HepG2 (cell line): Measurements from ENCODE around the gene USP2. TPM values are rescaled to one million over a fixed set of nuclear protein-coding genes. Genes with fewer than 3 reads are reported as not detected.

Experiments
- ASH2L ChIP-seq: fragments of 300-600, 200-600 bp; sonication (generic); IDR thresholded peaks from 2 replicates; pipeline ENCODE4 v1.7.0; 2017; ENCODE audit warnings: low read depth, mild to moderate bottlenecking, moderate library complexity, mixed read lengths, low read length; ENCODE audit not compliant: insufficient read length
- CAMTA2 ChIP-seq: sonication (generic); formaldehyde crosslinking; IDR thresholded peaks from 2 replicates; pipeline ENCODE4 v1.4.0; 2020; ENCODE audit warnings: mild to moderate bottlenecking, missing genetic modification reagents, borderline replicate concordance
- FOXA1 ChIP-seq, 2 experiments: fragments of 450-650 bp in 1 of 2; sonication (generic) in 1 of 2; formaldehyde crosslinking in 1 of 2; IDR thresholded peaks; 2 replicates each; pipeline versions ENCODE4 v1.4.0 to v1.6.1; 2016 to 2020; ENCODE audit warnings: missing genetic modification reagents in 1 of 2
- FOXC1 ChIP-seq: sonication (generic); formaldehyde crosslinking; IDR thresholded peaks from 2 replicates; pipeline ENCODE4 v1.8.0; 2022; ENCODE audit warnings: mild to moderate bottlenecking, missing genetic modification reagents, borderline replicate concordance
- KDM5A ChIP-seq: fragments of 200-600 bp; sonication (generic); IDR thresholded peaks from 2 replicates; pipeline ENCODE4 v1.7.0; 2018; ENCODE audit warnings: antibody characterized with exemption, mild to moderate bottlenecking, low read length, borderline replicate concordance
- MAF1 ChIP-seq: sonication (generic); formaldehyde crosslinking; IDR thresholded peaks from 2 replicates; pipeline ENCODE4 v1.5.0; 2020; ENCODE audit warnings: missing genetic modification reagents, borderline replicate concordance
- MED8 ChIP-seq: sonication (generic); formaldehyde crosslinking; IDR thresholded peaks from 2 replicates; pipeline ENCODE4 v1.8.1; 2023; ENCODE audit warnings: mild to moderate bottlenecking, missing genetic modification reagents; ENCODE audit not compliant: insufficient replicate concordance
- PTBP1 ChIP-seq: fragments of 200-400 bp; formaldehyde crosslinking; IDR thresholded peaks from 2 replicates; pipeline ENCODE4 v1.6.1; 2018; ENCODE audit warnings: low read length, low read depth; ENCODE audit not compliant: poor library complexity, severe bottlenecking
- ZBTB38 ChIP-seq: sonication (generic); formaldehyde crosslinking; IDR thresholded peaks from 2 replicates; pipeline ENCODE4 v1.5.1; 2020; ENCODE audit warnings: mild to moderate bottlenecking, missing genetic modification reagents
- ZNF235 ChIP-seq: sonication (generic); formaldehyde crosslinking; IDR thresholded peaks from 2 replicates; pipeline ENCODE4 v1.8.1; 2023; ENCODE audit warnings: mild to moderate bottlenecking, missing genetic modification reagents, borderline replicate concordance
- ZNF33A ChIP-seq: sonication (generic); formaldehyde crosslinking; IDR thresholded peaks from 2 replicates; pipeline ENCODE4 v1.5.1; 2020; ENCODE audit warnings: missing genetic modification reagents, mild to moderate bottlenecking, moderate library complexity, borderline replicate concordance
- ZNF678 ChIP-seq: sonication (generic); formaldehyde crosslinking; IDR thresholded peaks from 2 replicates; pipeline ENCODE4 v1.4.0; 2020; ENCODE audit warnings: mild to moderate bottlenecking, missing genetic modification reagents
- ZNF772 ChIP-seq: sonication (generic); formaldehyde crosslinking; IDR thresholded peaks from 2 replicates; pipeline ENCODE4 v1.5.0; 2020; ENCODE audit warnings: mild to moderate bottlenecking, missing genetic modification reagents
- ZSCAN31 ChIP-seq: sonication (generic); formaldehyde crosslinking; IDR thresholded peaks from 2 replicates; pipeline ENCODE4 v1.5.0; 2020; ENCODE audit warnings: low read depth, mild to moderate bottlenecking, missing genetic modification reagents
- polyA plus RNA-seq, 8 experiments: library from polyadenylated mRNA; depleted of rRNA in 3 of 8; stranded (reverse) in 7 of 8; unstranded in 1 of 8; fragments of >200 nt; fragmentation: Illumina TruSeq in 4 of 8; extraction: Trizol in 4 of 8; gene quantifications; 2 replicates each; pipeline versions ENCODE4 v1.2.1 to v1.2.3, GENCODE V29; 2011 to 2016; ENCODE audit warnings: low read depth in 4 of 8, missing spikeins in 1 of 8, mixed read lengths in 1 of 8; ENCODE audit not compliant: insufficient read depth in 1 of 8
- total RNA-seq, 5 experiments: library from RNA; depleted of rRNA; stranded (reverse); fragments of >200 nt; fragmentation: Illumina TruSeq; extraction: Trizol; gene quantifications; 2 replicates each; pipeline ENCODE4 v1.2.3, GENCODE V29; 2016; ENCODE audit warnings: low read depth in 1 of 5
- TF ChIP-seq, protein P1 (sequence below): sonication (generic); formaldehyde crosslinking; IDR thresholded peaks from 2 replicates; pipeline ENCODE4 v1.9.0; 2021; ENCODE audit warnings: missing genetic modification reagents, borderline replicate concordance
- TF ChIP-seq, protein P2 (sequence below): sonication (generic); formaldehyde crosslinking; IDR thresholded peaks from 2 replicates; pipeline ENCODE4 v1.4.0; 2020; ENCODE audit warnings: missing genetic modification reagents, borderline replicate concordance
- TF ChIP-seq, protein P3 (sequence below): sonication (generic); formaldehyde crosslinking; IDR thresholded peaks from 2 replicates; pipeline ENCODE4 v1.4.0; 2020; ENCODE audit warnings: mild to moderate bottlenecking, low read depth, missing genetic modification reagents
- TF ChIP-seq, protein P4 (sequence below): sonication (generic); formaldehyde crosslinking; IDR thresholded peaks from 2 replicates; pipeline ENCODE4 v1.4.0; 2020; ENCODE audit warnings: missing genetic modification reagents

The USP2 gene
- total and polyA plus RNA-seq, 2 of the 13 experiments (the other 11 are each of a cell fraction or from before 2014, with no cell fraction given), result 2.5 to 6.0 TPM

DNA sequence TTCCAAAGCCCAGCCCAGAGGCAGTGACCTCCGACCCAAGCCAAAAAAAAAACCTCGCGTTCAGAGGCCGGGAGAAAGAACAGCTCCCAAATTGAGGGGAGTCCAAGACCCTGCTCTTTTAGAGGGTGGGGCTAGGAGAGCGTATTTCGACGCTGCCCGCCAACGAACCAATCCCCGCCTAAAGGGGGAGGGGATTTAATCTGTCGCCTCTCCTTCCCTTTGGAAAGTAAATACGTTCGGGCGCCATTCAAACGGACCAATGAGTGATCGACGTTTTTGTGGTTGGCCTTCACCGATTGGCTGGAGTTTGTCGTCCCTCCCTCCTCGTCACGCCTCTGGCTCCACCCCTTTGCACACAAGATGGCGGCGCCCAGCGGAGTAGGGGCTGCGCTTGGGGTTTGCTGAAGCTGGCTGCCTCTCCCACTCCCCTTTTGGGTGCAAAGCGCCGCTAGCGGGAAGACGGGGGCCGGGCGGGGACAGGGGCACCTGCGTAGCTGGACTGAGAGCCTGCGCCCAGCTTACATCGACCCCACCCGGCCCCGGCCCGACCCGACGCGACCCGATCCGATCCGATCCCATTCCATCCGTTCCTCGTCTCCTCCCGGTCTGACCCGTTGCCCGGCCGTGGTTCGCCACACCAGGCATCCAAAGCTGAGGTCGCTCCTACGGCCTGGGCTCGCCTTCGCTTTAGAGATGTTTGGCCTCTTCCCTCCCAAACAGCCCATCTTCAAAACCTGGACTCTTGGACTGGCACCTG, 47.1 kb downstream of the USP2 start, which contains the start of gene RNF26 (continued):
- TF ChIP-seq CAMTA2 (CRISPR knock-in tag) (no peak), ZNF235 (no peak), ZBTB38 (CRISPR knock-in tag) (no peak), MAF1 (no peak), ZNF33A (CRISPR knock-in tag) (no peak), ZSCAN31 (CRISPR knock-in tag) (0 out of 2 replicates have a peak, but pooled peaks have one; percentile 35), ZNF772 (0 out of 2 replicates have a peak, but pooled peaks have one; percentile 35), ASH2L (peak; percentile 90), FOXA1 (IDR thresholded peaks at IDR 0.05) (no peak), FOXA1 (CRISPR knock-in tag; IDR thresholded peaks at IDR 0.05) (peak; percentile 90), KDM5A (peak; percentile 95), FOXC1 (CRISPR knock-in tag) (no peak), ZNF678 (CRISPR knock-in tag) (no peak), MED8 (CRISPR knock-in tag) (no peak), PTBP1 (no peak)
- TF ChIP-seq, protein P1, sequence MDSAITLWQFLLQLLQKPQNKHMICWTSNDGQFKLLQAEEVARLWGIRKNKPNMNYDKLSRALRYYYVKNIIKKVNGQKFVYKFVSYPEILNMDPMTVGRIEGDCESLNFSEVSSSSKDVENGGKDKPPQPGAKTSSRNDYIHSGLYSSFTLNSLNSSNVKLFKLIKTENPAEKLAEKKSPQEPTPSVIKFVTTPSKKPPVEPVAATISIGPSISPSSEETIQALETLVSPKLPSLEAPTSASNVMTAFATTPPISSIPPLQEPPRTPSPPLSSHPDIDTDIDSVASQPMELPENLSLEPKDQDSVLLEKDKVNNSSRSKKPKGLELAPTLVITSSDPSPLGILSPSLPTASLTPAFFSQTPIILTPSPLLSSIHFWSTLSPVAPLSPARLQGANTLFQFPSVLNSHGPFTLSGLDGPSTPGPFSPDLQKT (CRISPR knock-in tag), result no peak
- TF ChIP-seq, protein P2, sequence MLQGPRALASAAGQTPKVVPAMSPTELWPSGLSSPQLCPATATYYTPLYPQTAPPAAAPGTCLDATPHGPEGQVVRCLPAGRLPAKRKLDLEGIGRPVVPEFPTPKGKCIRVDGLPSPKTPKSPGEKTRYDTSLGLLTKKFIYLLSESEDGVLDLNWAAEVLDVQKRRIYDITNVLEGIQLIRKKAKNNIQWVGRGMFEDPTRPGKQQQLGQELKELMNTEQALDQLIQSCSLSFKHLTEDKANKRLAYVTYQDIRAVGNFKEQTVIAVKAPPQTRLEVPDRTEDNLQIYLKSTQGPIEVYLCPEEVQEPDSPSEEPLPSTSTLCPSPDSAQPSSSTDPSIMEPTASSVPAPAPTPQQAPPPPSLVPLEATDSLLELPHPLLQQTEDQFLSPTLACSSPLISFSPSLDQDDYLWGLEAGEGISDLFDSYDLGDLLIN, result no peak
- TF ChIP-seq, protein P3, sequence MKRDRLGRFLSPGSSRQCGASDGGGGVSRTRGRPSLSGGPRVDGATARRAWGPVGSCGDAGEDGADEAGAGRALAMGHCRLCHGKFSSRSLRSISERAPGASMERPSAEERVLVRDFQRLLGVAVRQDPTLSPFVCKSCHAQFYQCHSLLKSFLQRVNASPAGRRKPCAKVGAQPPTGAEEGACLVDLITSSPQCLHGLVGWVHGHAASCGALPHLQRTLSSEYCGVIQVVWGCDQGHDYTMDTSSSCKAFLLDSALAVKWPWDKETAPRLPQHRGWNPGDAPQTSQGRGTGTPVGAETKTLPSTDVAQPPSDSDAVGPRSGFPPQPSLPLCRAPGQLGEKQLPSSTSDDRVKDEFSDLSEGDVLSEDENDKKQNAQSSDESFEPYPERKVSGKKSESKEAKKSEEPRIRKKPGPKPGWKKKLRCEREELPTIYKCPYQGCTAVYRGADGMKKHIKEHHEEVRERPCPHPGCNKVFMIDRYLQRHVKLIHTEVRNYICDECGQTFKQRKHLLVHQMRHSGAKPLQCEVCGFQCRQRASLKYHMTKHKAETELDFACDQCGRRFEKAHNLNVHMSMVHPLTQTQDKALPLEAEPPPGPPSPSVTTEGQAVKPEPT (CRISPR knock-in tag), result no peak
- TF ChIP-seq, protein P4, sequence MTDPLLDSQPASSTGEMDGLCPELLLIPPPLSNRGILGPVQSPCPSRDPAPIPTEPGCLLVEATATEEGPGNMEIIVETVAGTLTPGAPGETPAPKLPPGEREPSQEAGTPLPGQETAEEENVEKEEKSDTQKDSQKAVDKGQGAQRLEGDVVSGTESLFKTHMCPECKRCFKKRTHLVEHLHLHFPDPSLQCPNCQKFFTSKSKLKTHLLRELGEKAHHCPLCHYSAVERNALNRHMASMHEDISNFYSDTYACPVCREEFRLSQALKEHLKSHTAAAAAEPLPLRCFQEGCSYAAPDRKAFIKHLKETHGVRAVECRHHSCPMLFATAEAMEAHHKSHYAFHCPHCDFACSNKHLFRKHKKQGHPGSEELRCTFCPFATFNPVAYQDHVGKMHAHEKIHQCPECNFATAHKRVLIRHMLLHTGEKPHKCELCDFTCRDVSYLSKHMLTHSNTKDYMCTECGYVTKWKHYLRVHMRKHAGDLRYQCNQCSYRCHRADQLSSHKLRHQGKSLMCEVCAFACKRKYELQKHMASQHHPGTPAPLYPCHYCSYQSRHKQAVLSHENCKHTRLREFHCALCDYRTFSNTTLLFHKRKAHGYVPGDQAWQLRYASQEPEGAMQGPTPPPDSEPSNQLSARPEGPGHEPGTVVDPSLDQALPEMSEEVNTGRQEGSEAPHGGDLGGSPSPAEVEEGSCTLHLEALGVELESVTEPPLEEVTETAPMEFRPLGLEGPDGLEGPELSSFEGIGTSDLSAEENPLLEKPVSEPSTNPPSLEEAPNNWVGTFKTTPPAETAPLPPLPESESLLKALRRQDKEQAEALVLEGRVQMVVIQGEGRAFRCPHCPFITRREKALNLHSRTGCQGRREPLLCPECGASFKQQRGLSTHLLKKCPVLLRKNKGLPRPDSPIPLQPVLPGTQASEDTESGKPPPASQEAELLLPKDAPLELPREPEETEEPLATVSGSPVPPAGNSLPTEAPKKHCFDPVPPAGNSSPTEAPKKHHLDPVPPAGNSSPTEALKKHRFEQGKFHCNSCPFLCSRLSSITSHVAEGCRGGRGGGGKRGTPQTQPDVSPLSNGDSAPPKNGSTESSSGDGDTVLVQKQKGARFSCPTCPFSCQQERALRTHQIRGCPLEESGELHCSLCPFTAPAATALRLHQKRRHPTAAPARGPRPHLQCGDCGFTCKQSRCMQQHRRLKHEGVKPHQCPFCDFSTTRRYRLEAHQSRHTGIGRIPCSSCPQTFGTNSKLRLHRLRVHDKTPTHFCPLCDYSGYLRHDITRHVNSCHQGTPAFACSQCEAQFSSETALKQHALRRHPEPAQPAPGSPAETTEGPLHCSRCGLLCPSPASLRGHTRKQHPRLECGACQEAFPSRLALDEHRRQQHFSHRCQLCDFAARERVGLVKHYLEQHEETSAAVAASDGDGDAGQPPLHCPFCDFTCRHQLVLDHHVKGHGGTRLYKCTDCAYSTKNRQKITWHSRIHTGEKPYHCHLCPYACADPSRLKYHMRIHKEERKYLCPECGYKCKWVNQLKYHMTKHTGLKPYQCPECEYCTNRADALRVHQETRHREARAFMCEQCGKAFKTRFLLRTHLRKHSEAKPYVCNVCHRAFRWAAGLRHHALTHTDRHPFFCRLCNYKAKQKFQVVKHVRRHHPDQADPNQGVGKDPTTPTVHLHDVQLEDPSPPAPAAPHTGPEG (CRISPR knock-in tag), result 0 out of 2 replicates have a peak, but pooled peaks have one; percentile 63
